Hepatocyte (in vitro differentiated cells): ENCODE measurements around the gene MBD3L1. TPM values are rescaled to one million over a fixed set of nuclear protein-coding genes. Genes with fewer than 3 reads are reported as not detected.

ENCODE experiments used
- DNase-seq: peaks from one replicate; pipeline ENCODE4 v3.0.0-alpha.2; 2016; ENCODE audit warnings: low spot score
- H2AFZ ChIP-seq: fragments of 200-600 bp; sonication (generic); 2 replicates; pipeline ENCODE4 v1.6.0; 2016; ENCODE audit warnings: antibody characterized with exemption, mild to moderate bottlenecking
- H3K27ac ChIP-seq: fragments of 200-600 bp; sonication (generic); 2 replicates; pipeline ENCODE4 v1.5.1; 2016; ENCODE audit warnings: mild to moderate bottlenecking
- H3K27me3 ChIP-seq: fragments of 200-600 bp; sonication (generic); 2 replicates; pipeline ENCODE4 v1.6.1; 2016
- H3K36me3 ChIP-seq: fragments of 200-600 bp; sonication (generic); replicated peaks from 2 replicates; pipeline ENCODE4 v1.5.1; 2016; ENCODE audit warnings: low read depth; ENCODE audit not compliant: insufficient read depth
- H3K4me1 ChIP-seq: fragments of 200-600 bp; sonication (generic); 2 replicates; pipeline ENCODE4 v1.5.1; 2016; ENCODE audit warnings: mild to moderate bottlenecking, moderate library complexity; ENCODE audit not compliant: insufficient read depth
- H3K4me2 ChIP-seq: fragments of 200-600 bp; sonication (generic); 2 replicates; pipeline ENCODE4 v1.6.0; 2016
- H3K4me3 ChIP-seq: fragments of 200-600 bp; sonication (generic); 2 replicates; pipeline ENCODE4 v1.5.1; 2016; ENCODE audit warnings: mild to moderate bottlenecking
- H3K79me2 ChIP-seq: fragments of 200-600 bp; sonication (generic); 2 replicates; pipeline ENCODE4 v1.6.0; 2017; ENCODE audit warnings: mild to moderate bottlenecking
- H3K9me2 ChIP-seq: fragments of 200-600 bp; sonication (generic); replicated peaks from 2 replicates; pipeline ENCODE4 v1.6.0; 2017; ENCODE audit warnings: mild to moderate bottlenecking; ENCODE audit not compliant: insufficient read depth
- H3K9me3 ChIP-seq: fragments of 200-600 bp; sonication (generic); 2 replicates; pipeline ENCODE4 v1.5.1; 2016; ENCODE audit warnings: low read depth, mild to moderate bottlenecking
- H4K20me1 ChIP-seq: fragments of 200-600 bp; sonication (generic); 2 replicates; pipeline ENCODE4 v1.6.0; 2016; ENCODE audit warnings: mild to moderate bottlenecking; ENCODE audit not compliant: insufficient read depth, poor library complexity, severe bottlenecking
- CTCF ChIP-seq: fragments of 200-600 bp; sonication (generic); IDR thresholded peaks from 2 replicates; pipeline ENCODE4 v1.5.1; 2016; ENCODE audit warnings: antibody characterized with exemption, mild to moderate bottlenecking; ENCODE audit not compliant: poor library complexity
- EZH2 ChIP-seq: fragments of 200-600 bp; sonication (generic); IDR thresholded peaks from 2 replicates; pipeline ENCODE4 v1.6.1; 2016; ENCODE audit warnings: antibody characterized with exemption, mild to moderate bottlenecking, borderline replicate concordance
- EZH2phosphoT487 ChIP-seq: fragments of 200-600 bp; sonication (generic); IDR thresholded peaks from one replicate; pipeline ENCODE4 v1.6.1; 2018; ENCODE audit warnings: antibody characterized with exemption, mild to moderate bottlenecking, low read depth, moderate library complexity; ENCODE audit not compliant: unreplicated experiment, severe bottlenecking
- WGBS: methylation state at CpG from one replicate; pipeline ENCODE4 v1.1.6; 2016; ENCODE audit warnings: low lambda C conversion rate; ENCODE audit errors: missing lambda C conversion rate; 5-methylcytosine and 5-hydroxymethylcytosine counted together
- polyA plus RNA-seq: library from polyadenylated mRNA; unstranded; fragments of >200 nt; fragmentation: Nextera tagmentation; extraction: Ambion mirVana; gene quantifications from 2 replicates; pipeline ENCODE4 v1.2.1, GENCODE V29; 2016
- total RNA-seq: library from RNA; depleted of rRNA; stranded (reverse); fragments of >200 nt; gene quantifications from 2 replicates; pipeline ENCODE4 v1.2.3, GENCODE V29; 2014

Gene MBD3L1
- total and polyA plus RNA-seq, 2 experiments from 2014 or later = not detected

DNA sequence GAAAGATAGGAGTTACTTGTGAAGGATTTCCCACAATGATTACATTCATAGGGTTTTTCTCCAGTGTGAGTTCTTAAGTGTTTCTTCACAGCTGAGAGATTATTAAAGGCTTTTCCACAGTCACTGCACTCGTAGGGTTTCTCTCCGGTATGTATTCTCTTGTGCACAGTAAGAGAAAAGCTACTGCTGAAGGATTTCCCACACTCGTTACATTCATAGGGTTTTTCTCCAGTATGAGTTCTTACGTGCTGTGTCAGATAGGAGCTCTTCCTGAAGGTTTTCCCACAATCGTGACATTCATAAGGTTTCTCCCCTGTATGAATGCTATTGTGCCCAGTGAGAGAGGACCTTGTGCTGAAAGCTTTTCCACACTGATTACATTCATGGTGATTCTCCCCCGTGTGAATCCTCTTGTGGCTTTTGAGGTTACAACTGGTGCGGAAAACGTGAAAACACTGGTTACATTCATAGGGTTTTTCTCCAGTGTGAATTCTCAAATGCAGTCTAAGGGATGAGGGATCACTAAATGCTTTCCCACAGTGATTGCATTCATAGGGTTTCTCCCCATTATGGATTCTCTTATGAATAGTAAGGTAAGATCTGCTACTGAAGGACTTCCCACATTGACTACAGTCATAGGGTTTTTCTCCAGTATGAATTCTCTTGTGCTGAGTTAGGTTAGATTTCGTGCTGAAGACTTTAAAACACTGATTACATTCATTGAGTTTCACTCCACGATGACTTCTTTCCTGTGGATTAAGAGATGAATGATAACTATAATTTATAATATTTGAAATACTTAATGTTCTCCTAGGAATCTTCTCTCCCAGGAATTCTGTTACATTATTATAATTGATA is 20.6 kb upstream of the MBD3L1 start:
- no peak overlapping the region for H3K4me3 ChIP-seq
- H3K4me2 ChIP-seq = no peak overlapping the region
- 94% methylated on average over 10 of the region's 10 CpGs for WGBS
- peaks cover 39% of the 10 kb centered on the region for H3K36me3 ChIP-seq
- H3K27ac ChIP-seq = no peak overlapping the region
- H3K4me1 ChIP-seq = no peaks in the 10 kb centered on the region
- no peaks in the 10 kb centered on the region for H3K9me2 ChIP-seq
- H3K27me3 ChIP-seq = no peaks in the 10 kb centered on the region
- H3K9me3 ChIP-seq = peaks cover 93% of the 10 kb centered on the region
- no peak overlapping the region for H2AFZ ChIP-seq
- TF ChIP-seq CTCF = no peak
- no peak for TF ChIP-seq EZH2phosphoT487
- no peak for TF ChIP-seq EZH2
- H3K79me2 ChIP-seq = no peaks in the 10 kb centered on the region
- no peak for DNase-seq
- no peaks in the 10 kb centered on the region for H4K20me1 ChIP-seq

DNA sequence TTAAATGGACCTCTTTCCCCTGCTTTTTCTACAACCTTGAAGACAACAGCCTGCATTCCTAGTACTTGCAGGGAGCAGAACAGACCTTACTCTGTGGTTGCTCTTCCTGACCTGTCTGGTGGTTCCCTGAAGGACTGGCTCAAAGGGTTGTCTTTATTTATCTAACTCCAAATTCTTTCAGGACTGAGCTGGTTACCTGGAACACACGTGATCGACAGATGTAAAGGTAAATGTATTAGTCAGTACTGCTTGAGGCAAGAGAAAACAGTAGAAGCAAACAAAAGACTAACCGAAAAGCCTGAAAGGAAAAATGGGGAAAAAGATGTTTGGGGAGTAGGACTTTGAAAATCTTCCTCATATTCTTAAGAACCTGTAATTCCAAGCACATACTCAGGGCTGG is 18.0 kb upstream of the MBD3L1 start:
- no peaks in the 10 kb centered on the region for H3K27me3 ChIP-seq
- H3K9me3 ChIP-seq = peaks cover 71% of the 10 kb centered on the region
- no peaks in the 10 kb centered on the region for H3K79me2 ChIP-seq
- TF ChIP-seq EZH2 = no peak
- TF ChIP-seq EZH2phosphoT487 = no peak
- no peak overlapping the region for H3K4me3 ChIP-seq
- no peak for DNase-seq
- no peak overlapping the region for H2AFZ ChIP-seq
- H3K9me2 ChIP-seq = no peaks in the 10 kb centered on the region
- no peak overlapping the region for H3K4me2 ChIP-seq
- WGBS = 92% methylated on average over 3 of the region's 3 CpGs
- no peak overlapping the region for H3K27ac ChIP-seq
- peaks cover 33% of the 10 kb centered on the region for H3K36me3 ChIP-seq
- no peaks in the 10 kb centered on the region for H4K20me1 ChIP-seq
- H3K4me1 ChIP-seq = no peaks in the 10 kb centered on the region

- H3K4me1 ChIP-seq = no peaks in the 10 kb centered on the region
- H3K4me3 ChIP-seq = no peak overlapping the region
- TF ChIP-seq EZH2phosphoT487 (no peak), EZH2 (no peak), CTCF (no peak)
- H3K9me3 ChIP-seq = peaks cover 61% of the 10 kb centered on the region
- H3K36me3 ChIP-seq = peaks cover 29% of the 10 kb centered on the region
- no peaks in the 10 kb centered on the region for H4K20me1 ChIP-seq
- no peaks in the 10 kb centered on the region for H3K27me3 ChIP-seq
- no peaks in the 10 kb centered on the region for H3K79me2 ChIP-seq
- no peaks in the 10 kb centered on the region for H3K9me2 ChIP-seq
- H2AFZ ChIP-seq = no peak overlapping the region
- H3K27ac ChIP-seq = no peak overlapping the region
- 91% methylated on average over 2 of the region's 2 CpGs for WGBS
- DNase-seq = no peak
- no peak overlapping the region for H3K4me2 ChIP-seq
Observed at GRCh38 chr19:8815780-8816179, 16.4 kb upstream of the MBD3L1 start.

DNA sequence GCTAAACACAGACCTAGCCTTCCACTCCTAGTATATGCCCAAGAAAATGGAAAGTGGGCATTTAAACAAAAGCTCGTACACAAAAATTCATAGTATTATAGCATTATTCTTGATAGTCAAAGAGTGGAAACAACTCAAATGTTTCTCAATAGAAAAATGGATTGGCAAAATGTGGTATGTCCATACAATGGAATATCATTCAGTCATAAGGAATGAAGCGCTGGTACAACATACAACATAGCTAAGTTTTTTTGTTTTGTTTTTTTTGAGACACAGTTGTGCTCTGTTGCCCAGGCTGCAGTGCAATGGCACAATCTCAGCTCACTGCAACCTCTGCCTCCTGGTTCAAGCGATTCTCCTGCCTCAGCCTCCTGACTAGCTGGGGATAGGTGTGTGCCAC is 11.9 kb upstream of the MBD3L1 start:
- Histone ChIP-seq H3K36me3 (peaks cover 4% of the 10 kb centered on the region), H3K9me3 (peaks cover 16% of the 10 kb centered on the region), H3K4me3 (no peak overlapping the region), H2AFZ (no peak overlapping the region), H3K4me2 (no peak overlapping the region), H3K27me3 (no peaks in the 10 kb centered on the region), H3K4me1 (no peaks in the 10 kb centered on the region), H3K27ac (no peak overlapping the region), H4K20me1 (no peaks in the 10 kb centered on the region), H3K9me2 (no peaks in the 10 kb centered on the region), H3K79me2 (no peaks in the 10 kb centered on the region)
- whole genome bisulfite sequencing = 95% methylated on average over 3 of the region's 3 CpGs
- TF ChIP-seq CTCF = no peak
- no peak for TF ChIP-seq EZH2
- TF ChIP-seq EZH2phosphoT487 = no peak
- DNase-seq = no peak
